SH-SY5Y (cell line): ENCODE measurements around the gene CTNND2.

ENCODE experiments used
- GATA2 ChIP-seq: IDR thresholded peaks from 2 replicates; pipeline ENCODE4 v1.6.1; 2011; ENCODE audit warnings: mild to moderate bottlenecking, low read depth, low read length
- GATA3 ChIP-seq: IDR thresholded peaks from 2 replicates; pipeline ENCODE4 v1.6.1; 2011; ENCODE audit warnings: low read depth, mild to moderate bottlenecking, low read length, moderate library complexity

GRCh38 chr5:11072076-11072475, 832.2 kb downstream of the CTNND2 start:
- TF ChIP-seq GATA2 (no peak), GATA3 (no peak)
